Lung (tissue), 12 donors: Measurements from ENCODE around the gene BARX1. TPM values are rescaled to one million over a fixed set of nuclear protein-coding genes. Genes with fewer than 3 reads are reported as not detected.

Experiments used
- ATAC-seq: fragments of 200-7000 bp; cut with Tn5 transposase; one replicate; pipeline ENCODE4 v1.9.1; 2020; ENCODE audit warnings: moderate number of reproducible peaks; ENCODE audit not compliant: insufficient read depth, low FRiP score
- DNase-seq, 3 donors: peaks; one replicate each; pipeline ENCODE4 v3.0.0-alpha.2; 2013 to 2017
- H3K27ac ChIP-seq, 2 donors: one replicate each; pipeline ENCODE4 v1.5.1; 2013; ENCODE audit warnings: mild to moderate bottlenecking in 2 of 2, moderate library complexity in 2 of 2, control low read depth in 1 of 2, inconsistent platforms in 1 of 2, low read depth in 1 of 2, low read length in 1 of 2
- H3K27me3 ChIP-seq, 3 donors: one replicate each; pipeline ENCODE4 v1.5.1; 2013; ENCODE audit warnings: low read length in 2 of 3; ENCODE audit not compliant: control insufficient read depth in 3 of 3, insufficient read depth in 3 of 3
- H3K36me3 ChIP-seq, 4 donors: one replicate each; pipeline ENCODE4 v1.5.1; 2013; ENCODE audit warnings: low read length in 4 of 4, mild to moderate bottlenecking in 1 of 4, moderate library complexity in 1 of 4; ENCODE audit not compliant: control insufficient read depth in 4 of 4, insufficient read depth in 4 of 4
- H3K4me1 ChIP-seq, 5 donors: one replicate each; pipeline ENCODE4 v1.5.1; 2013; ENCODE audit warnings: low read length in 5 of 5, mild to moderate bottlenecking in 2 of 5, moderate library complexity in 1 of 5; ENCODE audit not compliant: control insufficient read depth in 5 of 5, insufficient read depth in 5 of 5
- H3K4me3 ChIP-seq: one replicate; pipeline ENCODE4 v1.5.1; 2013; ENCODE audit warnings: mild to moderate bottlenecking, control low read depth, moderate library complexity
- H3K9ac ChIP-seq, 2 donors: one replicate each; pipeline ENCODE4 v1.5.1; 2013; ENCODE audit warnings: low read length in 2 of 2, control low read depth in 1 of 2; ENCODE audit not compliant: insufficient read depth in 1 of 2
- H3K9me3 ChIP-seq, 4 donors: one replicate each; pipeline ENCODE4 v1.5.1; 2013; ENCODE audit warnings: low read length in 3 of 4, mild to moderate bottlenecking in 1 of 4, moderate library complexity in 1 of 4; ENCODE audit not compliant: control insufficient read depth in 4 of 4, insufficient read depth in 3 of 4
- WGBS, 2 donors: extraction: QIAGEN DNeasy Blood & Tissue Kit; methylation state at CpG; one replicate each; pipeline ENCODE4 v1.1.7; 2013; 5-methylcytosine and 5-hydroxymethylcytosine counted together
- polyA plus RNA-seq, 2 donors: library from polyadenylated mRNA; stranded (reverse); fragments of 200-250 nt; gene quantifications; one replicate each; pipeline ENCODE4 v1.2.1, GENCODE V29; 2013
- total RNA-seq, 2 donors: library from RNA; depleted of rRNA in 1 of 2; stranded (reverse); fragments of >200 nt in 1 of 2; gene quantifications; one replicate each; pipeline ENCODE4 v1.2.1, GENCODE V29; 2014 to 2021
- TF ChIP-seq, protein P1 (sequence below): IDR thresholded peaks from 2 replicates; pipeline ENCODE4 v1.5.1; 2012; ENCODE audit warnings: mild to moderate bottlenecking; ENCODE audit errors: control extremely low read depth, extremely low read depth
- donor health status: control.
- donor health status: control.
- donor health status: Bipolar disorder and iron deficiency.
- donor health status: healthy.
- donor health status: DM: yes; HTN: yes; CAD: no.

Gene BARX1
- total and polyA plus RNA-seq, 4 donors, result 0.08 to 0.09 TPM; not detected in 2

DNA sequence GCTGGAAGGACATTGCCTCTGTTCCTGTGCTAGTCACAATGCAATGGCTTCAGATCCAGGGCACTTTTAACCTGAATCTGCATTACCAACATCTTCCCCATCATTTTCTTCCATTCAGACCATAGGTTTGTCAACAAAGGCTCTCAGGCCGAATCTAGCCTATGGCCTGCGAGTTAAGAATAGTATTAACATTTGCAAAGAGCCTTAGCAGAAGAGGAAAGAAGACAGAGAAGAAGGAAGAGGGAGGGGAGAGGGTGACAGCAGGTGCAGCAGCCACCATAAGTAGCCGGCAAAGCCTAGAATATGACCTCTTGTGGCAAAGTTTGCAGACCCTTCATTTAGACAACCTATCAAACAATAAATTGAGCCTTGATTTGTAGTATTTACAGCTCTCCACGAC lies 32.6 kb downstream of the BARX1 start:
- DNase-seq (no peak), ATAC-seq (no peak)
- Histone ChIP-seq H3K4me1 (no peaks in the 10 kb centered on the region), H3K9me3 (peaks cover 0 to 3% (median 0%) of the 10 kb centered on the region in 4 donors), H3K9ac (no peak overlapping the region), H3K27me3 (peaks cover 0 to 7% (median 0%) of the 10 kb centered on the region in 3 donors), H3K4me3 (no peak overlapping the region), H3K36me3 (no peaks in the 10 kb centered on the region), H3K27ac (no peak overlapping the region)
- 71 to 84% methylated on average over 4 of the region's 4 CpGs for WGBS, 2 donors
- TF ChIP-seq, protein P1, sequence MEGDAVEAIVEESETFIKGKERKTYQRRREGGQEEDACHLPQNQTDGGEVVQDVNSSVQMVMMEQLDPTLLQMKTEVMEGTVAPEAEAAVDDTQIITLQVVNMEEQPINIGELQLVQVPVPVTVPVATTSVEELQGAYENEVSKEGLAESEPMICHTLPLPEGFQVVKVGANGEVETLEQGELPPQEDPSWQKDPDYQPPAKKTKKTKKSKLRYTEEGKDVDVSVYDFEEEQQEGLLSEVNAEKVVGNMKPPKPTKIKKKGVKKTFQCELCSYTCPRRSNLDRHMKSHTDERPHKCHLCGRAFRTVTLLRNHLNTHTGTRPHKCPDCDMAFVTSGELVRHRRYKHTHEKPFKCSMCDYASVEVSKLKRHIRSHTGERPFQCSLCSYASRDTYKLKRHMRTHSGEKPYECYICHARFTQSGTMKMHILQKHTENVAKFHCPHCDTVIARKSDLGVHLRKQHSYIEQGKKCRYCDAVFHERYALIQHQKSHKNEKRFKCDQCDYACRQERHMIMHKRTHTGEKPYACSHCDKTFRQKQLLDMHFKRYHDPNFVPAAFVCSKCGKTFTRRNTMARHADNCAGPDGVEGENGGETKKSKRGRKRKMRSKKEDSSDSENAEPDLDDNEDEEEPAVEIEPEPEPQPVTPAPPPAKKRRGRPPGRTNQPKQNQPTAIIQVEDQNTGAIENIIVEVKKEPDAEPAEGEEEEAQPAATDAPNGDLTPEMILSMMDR, result no peak

DNA sequence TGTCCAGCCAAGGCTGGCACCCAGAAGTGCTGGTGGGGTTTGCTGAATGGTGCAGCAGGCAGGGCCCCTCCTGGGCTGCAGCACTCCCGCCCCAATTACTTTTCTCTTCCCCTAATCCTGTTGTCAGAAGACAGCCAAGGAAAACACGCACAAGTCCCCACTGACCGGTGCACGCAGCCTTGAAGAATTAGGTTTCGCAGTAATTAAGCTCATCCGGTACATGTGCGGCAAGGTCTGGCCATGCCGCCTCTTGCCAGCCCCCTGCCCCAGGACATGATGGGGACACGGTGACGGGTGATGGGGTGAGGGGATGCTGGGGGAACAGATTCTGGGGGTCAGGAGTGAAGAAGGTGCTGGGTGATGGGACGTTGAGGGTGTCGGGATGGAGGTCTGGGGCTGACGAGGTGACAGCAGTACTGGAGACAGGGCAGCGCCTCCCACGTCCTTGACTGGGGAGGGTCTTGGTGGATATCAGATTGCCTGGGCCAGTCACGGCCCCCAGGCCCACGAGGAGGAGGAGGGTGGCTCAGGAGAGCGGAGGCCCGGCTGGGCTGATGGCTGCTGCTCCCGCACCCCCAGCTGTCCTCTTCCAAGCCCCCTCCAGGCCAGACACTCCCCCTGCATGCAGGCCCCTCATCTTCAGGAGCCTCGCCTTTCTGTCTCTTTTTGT lies 34.9 kb downstream of the BARX1 start:
- H3K4me1 ChIP-seq, result peaks cover 0 to 1% (median 0%) of the 10 kb centered on the region in 5 donors
- ATAC-seq (no peak), DNase-seq (no peak)
- 61 to 76% methylated on average over 21 of the region's 21 CpGs for WGBS, 2 donors
- H3K4me3 ChIP-seq, result no peak overlapping the region
- H3K9me3 ChIP-seq, result no peaks in the 10 kb centered on the region
- H3K36me3 ChIP-seq, result no peaks in the 10 kb centered on the region
- TF ChIP-seq, protein P1, result no peak
- no peak overlapping the region for H3K27ac ChIP-seq
- H3K9ac ChIP-seq, result no peak overlapping the region
- peaks cover 0 to 9% (median 0%) of the 10 kb centered on the region in 3 donors for H3K27me3 ChIP-seq

DNA sequence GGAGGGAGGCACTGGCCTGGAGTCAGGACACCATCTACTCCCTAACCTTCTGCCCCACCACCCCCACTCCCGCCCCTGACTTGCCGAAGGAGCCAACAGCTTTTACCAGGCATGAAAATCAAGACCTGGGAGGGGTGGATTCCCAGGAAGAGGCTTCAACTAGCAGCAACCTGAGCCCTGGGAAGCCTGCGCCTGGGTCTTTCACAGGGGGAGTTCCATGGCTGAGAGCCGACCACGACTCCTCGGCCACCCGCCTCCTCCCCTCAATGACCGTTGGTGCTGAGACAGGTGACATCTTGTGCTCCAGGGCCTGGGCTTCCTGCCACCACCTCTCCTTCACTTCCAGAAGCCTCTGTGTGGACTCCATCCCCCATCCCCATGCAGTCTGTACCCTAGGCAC lies 37.1 kb downstream of the BARX1 start:
- DNase-seq (no peak), ATAC-seq (no peak)
- H3K27ac ChIP-seq, result no peak overlapping the region
- no peak overlapping the region for H3K4me3 ChIP-seq
- no peaks in the 10 kb centered on the region for H3K9me3 ChIP-seq
- no peaks in the 10 kb centered on the region for H3K36me3 ChIP-seq
- peaks cover 0 to 9% (median 0%) of the 10 kb centered on the region in 3 donors for H3K27me3 ChIP-seq
- no peak overlapping the region for H3K9ac ChIP-seq
- 53 to 67% methylated on average over 8 of the region's 8 CpGs for WGBS, 2 donors
- H3K4me1 ChIP-seq, result peaks cover 0 to 1% (median 0%) of the 10 kb centered on the region in 5 donors
- TF ChIP-seq, protein P1, result no peak
